ENCODE measurements around the gene LTK. TPM values are rescaled to one million over a fixed set of nuclear protein-coding genes. Genes with fewer than 3 reads are reported as not detected.

LTK gene
- total and polyA plus RNA-seq, 4 donors: 1.3 to 10.6 (median 6.0) TPM

GRCh38 chr15:41520636-41521035, 7.0 kb upstream of the LTK start:
- no peak overlapping the region for H3K9ac ChIP-seq (ENCODE audit: insufficient read depth in 1 of 2, low read length in 2 of 2)
- no peak for DNase-seq
- H3K4me1 ChIP-seq (ENCODE audit: control insufficient read depth in 5 of 5, insufficient read depth in 5 of 5, low read length in 5 of 5): no peaks in the 10 kb centered on the region
- H3K9me3 ChIP-seq (ENCODE audit: control insufficient read depth in 4 of 4, insufficient read depth in 3 of 4, low read length in 3 of 4): no peaks in the 10 kb centered on the region
- H3K27ac ChIP-seq (ENCODE audit: low read depth in 1 of 2, low read length in 1 of 2): no peak overlapping the region
- no peak overlapping the region for H3K4me3 ChIP-seq
- ATAC-seq (ENCODE audit: insufficient read depth, low FRiP score): no peak
- TF ChIP-seq CTCF (IDR thresholded peaks at IDR 0.05; ENCODE audit: control extremely low read depth, extremely low read depth): no peak
- H3K36me3 ChIP-seq (ENCODE audit: control insufficient read depth in 4 of 4, insufficient read depth in 4 of 4, low read length in 4 of 4): peaks cover 3 to 38% (median 13%) of the 10 kb centered on the region in 4 donors
- H3K27me3 ChIP-seq (ENCODE audit: control insufficient read depth in 3 of 3, insufficient read depth in 3 of 3, low read length in 2 of 3): no peaks in the 10 kb centered on the region
- WGBS, 2 donors: 96 to 97% methylated on average over 17 of the region's 17 CpGs

- TF ChIP-seq CTCF (IDR thresholded peaks at IDR 0.05; ENCODE audit: control extremely low read depth, extremely low read depth): no peak
- DNase-seq: no peak
These were observed 4.3 kb upstream of the LTK start for GRCh38 chr15:41517895-41518449.

GRCh38 chr15:41512940-41513505, 604 bp downstream of the LTK start:
- no peaks in the 10 kb centered on the region for H3K9me3 ChIP-seq (ENCODE audit: control insufficient read depth in 4 of 4, insufficient read depth in 3 of 4, low read length in 3 of 4)
- ATAC-seq (ENCODE audit: insufficient read depth, low FRiP score) (no peak), DNase-seq (peak; percentile 29 to 35 (median 32))
- H3K27me3 ChIP-seq (ENCODE audit: control insufficient read depth in 3 of 3, insufficient read depth in 3 of 3, low read length in 2 of 3): peaks cover 0 to 39% (median 24%) of the 10 kb centered on the region in 3 donors
- peak overlapping the region; percentile 35 for H3K4me3 ChIP-seq
- WGBS, 2 donors: 1 to 2% methylated on average over 40 of the region's 40 CpGs
- peaks cover 0 to 20% (median 9%) of the 10 kb centered on the region in 5 donors for H3K4me1 ChIP-seq (ENCODE audit: control insufficient read depth in 5 of 5, insufficient read depth in 5 of 5, low read length in 5 of 5)
- H3K27ac ChIP-seq (ENCODE audit: low read depth in 1 of 2, low read length in 1 of 2): no peak overlapping the region
- H3K36me3 ChIP-seq (ENCODE audit: control insufficient read depth in 4 of 4, insufficient read depth in 4 of 4, low read length in 4 of 4): peaks cover 0 to 9% (median 4%) of the 10 kb centered on the region in 4 donors
- H3K9ac ChIP-seq (ENCODE audit: insufficient read depth in 1 of 2, low read length in 2 of 2): no peak overlapping the region
- TF ChIP-seq CTCF (IDR thresholded peaks at IDR 0.05; ENCODE audit: control extremely low read depth, extremely low read depth): no peak

More at GRCh38 chr15:41517895-41518449, 4.3 kb upstream of the LTK start:
- Histone ChIP-seq H3K9me3 (ENCODE audit: control insufficient read depth in 4 of 4, insufficient read depth in 3 of 4, low read length in 3 of 4) (no peaks in the 10 kb centered on the region), H3K27ac (ENCODE audit: low read depth in 1 of 2, low read length in 1 of 2) (no peak overlapping the region), H3K36me3 (ENCODE audit: control insufficient read depth in 4 of 4, insufficient read depth in 4 of 4, low read length in 4 of 4) (peaks cover 0 to 25% (median 7%) of the 10 kb centered on the region in 4 donors), H3K9ac (ENCODE audit: insufficient read depth in 1 of 2, low read length in 2 of 2) (no peak overlapping the region), H3K4me1 (ENCODE audit: control insufficient read depth in 5 of 5, insufficient read depth in 5 of 5, low read length in 5 of 5) (peaks cover 0 to 11% (median under 1%) of the 10 kb centered on the region in 5 donors), H3K4me3 (no peak overlapping the region), H3K27me3 (ENCODE audit: control insufficient read depth in 3 of 3, insufficient read depth in 3 of 3, low read length in 2 of 3) (peaks cover 0 to 11% (median 10%) of the 10 kb centered on the region in 3 donors)
- ATAC-seq (ENCODE audit: insufficient read depth, low FRiP score): no peak
- 94% methylated on average over 8 of the region's 8 CpGs for WGBS, 2 donors

All from lung (tissue), 12 donors.